B cell (primary cell): ENCODE results near the gene GLIS2. TPM values are rescaled to one million over a fixed set of nuclear protein-coding genes. Genes with fewer than 3 reads are reported as not detected.

Source experiments
- ATAC-seq: fragments of 200-7000 bp; cut with Tn5 transposase; one replicate; pipeline ENCODE4 v1.10.0; 2021; ENCODE audit warnings: low read depth, mild to moderate bottlenecking, moderate number of reproducible peaks, moderate library complexity
- CTCF ChIA-PET: fragments of 350-600 bp; sonication (Branson Sonifier 250); formaldehyde crosslinking; loops from one replicate; lab custom pipeline; 2021; ENCODE audit warnings: antibody characterized with exemption, inconsistent platforms; lab: Charles Lee
- POLR2A ChIA-PET: fragments of 350-600 bp; sonication (Branson Sonifier 250); formaldehyde crosslinking; loops from one replicate; lab custom pipeline; 2021; ENCODE audit warnings: antibody characterized with exemption; lab: Charles Lee
- DNase-seq: peaks from one replicate; pipeline ENCODE4 v3.0.0; 2013
- H2AFZ ChIP-seq: 2 replicates; pipeline ENCODE4 v1.6.1; 2012; ENCODE audit warnings: mild to moderate bottlenecking, low read depth, low read length; ENCODE audit not compliant: insufficient read depth, poor library complexity, severe bottlenecking
- H3K27ac ChIP-seq, 2 donors: 1 replicate in 1 of 2; 2 replicates in 1 of 2; pipeline ENCODE4 v1.5.1; 2012 to 2013; ENCODE audit warnings: low read length in 2 of 2, mild to moderate bottlenecking in 2 of 2, moderate library complexity in 1 of 2
- H3K27me3 ChIP-seq, 4 experiments: fragments of 200-600 bp in 1 of 4; sonication (generic) in 1 of 4; replicated peaks in 1 of 4; 1 replicate in 2 of 4; 2 replicates in 2 of 4; pipeline versions ENCODE4 v1.6.1 to v1.7.0; 2013 to 2016; ENCODE audit warnings: low read length in 3 of 4, mild to moderate bottlenecking in 2 of 4, mixed read lengths in 1 of 4, moderate library complexity in 1 of 4; ENCODE audit not compliant: insufficient read depth in 4 of 4, control insufficient read depth in 3 of 4; ENCODE audit errors: control extremely low read depth in 1 of 4
- H3K36me3 ChIP-seq, 2 experiments: replicated peaks in 1 of 2; 1 replicate in 1 of 2; 2 replicates in 1 of 2; pipeline versions ENCODE4 v1.6.1 to v1.7.1; 2013; ENCODE audit warnings: low read length in 1 of 2; ENCODE audit not compliant: insufficient read depth in 2 of 2, control insufficient read depth in 1 of 2; ENCODE audit errors: control extremely low read depth in 1 of 2, extremely low read depth in 1 of 2
- H3K4me1 ChIP-seq, 2 donors: fragments of 200-600 bp in 1 of 2; sonication (generic) in 1 of 2; 1 replicate in 1 of 2; 2 replicates in 1 of 2; pipeline versions ENCODE4 v1.5.1 to v1.6.1; 2013 to 2017; ENCODE audit warnings: low read length in 2 of 2; ENCODE audit not compliant: control insufficient read depth in 2 of 2, insufficient read depth in 2 of 2
- H3K4me2 ChIP-seq: replicated peaks from 2 replicates; pipeline ENCODE3; 2012; ENCODE audit warnings: mild to moderate bottlenecking, low read depth, low read length; ENCODE audit not compliant: poor library complexity, severe bottlenecking
- H3K4me3 ChIP-seq, 5 experiments: fragments of 200-600 bp in 1 of 5; sonication (generic) in 1 of 5; 1 replicate in 3 of 5; 2 replicates in 2 of 5; pipeline versions ENCODE4 v1.5.1 to v1.7.0; 2011 to 2016; ENCODE audit warnings: low read length in 4 of 5, mild to moderate bottlenecking in 4 of 5, low read depth in 2 of 5, control low read depth in 1 of 5, moderate library complexity in 1 of 5; ENCODE audit not compliant: insufficient read depth in 1 of 5; ENCODE audit errors: control extremely low read depth in 1 of 5, extremely low read depth in 1 of 5
- H3K79me2 ChIP-seq: fragments of 200-600 bp; sonication (generic); one replicate; pipeline ENCODE4 v1.6.0; 2016; ENCODE audit warnings: low read length; ENCODE audit not compliant: control insufficient read depth, insufficient read depth
- H3K9ac ChIP-seq: fragments of 200-600 bp; sonication (generic); 2 replicates; pipeline ENCODE4 v1.6.1; 2017; ENCODE audit warnings: mild to moderate bottlenecking, low read length, moderate library complexity
- H3K9me3 ChIP-seq, 3 donors: one replicate each; pipeline versions ENCODE4 v1.6.1 to v1.7.1; 2013; ENCODE audit warnings: low read length in 2 of 3; ENCODE audit not compliant: control insufficient read depth in 2 of 3, insufficient read depth in 1 of 3; ENCODE audit errors: control extremely low read depth in 1 of 3
- H4K20me1 ChIP-seq: 2 replicates; pipeline ENCODE4 v1.6.0; 2012; ENCODE audit warnings: mild to moderate bottlenecking, low read length; ENCODE audit not compliant: insufficient read depth, control insufficient read depth, poor library complexity, severe bottlenecking
- H3K27ac Mint-ChIP-seq: one replicate; pipeline ENCODE4 v1.8.0; 2021; ENCODE audit warnings: mixed read lengths
- H3K27me3 Mint-ChIP-seq: one replicate; pipeline ENCODE4 v1.8.0; 2021; ENCODE audit warnings: mixed read lengths
- H3K4me1 Mint-ChIP-seq: one replicate; pipeline ENCODE4 v1.8.0; 2021; ENCODE audit warnings: mixed read lengths
- H3K4me3 Mint-ChIP-seq: one replicate; pipeline ENCODE4 v1.8.0; 2021; ENCODE audit warnings: mixed read lengths
- H3K9me3 Mint-ChIP-seq: one replicate; pipeline ENCODE4 v1.8.0; 2022; ENCODE audit warnings: mixed read lengths; ENCODE audit not compliant: insufficient read depth
- CTCF ChIP-seq: fragments of 200-600 bp; IDR thresholded peaks from one replicate; pipeline ENCODE4 v1.8.0; 2022; ENCODE audit warnings: antibody characterized with exemption, mild to moderate bottlenecking
- EZH2 ChIP-seq: IDR thresholded peaks from 2 replicates; pipeline ENCODE4 v1.6.1; 2012; ENCODE audit warnings: borderline replicate concordance, low read depth, mild to moderate bottlenecking, moderate library complexity, low read length; ENCODE audit not compliant: insufficient read depth, poor library complexity, severe bottlenecking
- WGBS: methylation state at CpG from one replicate; pipeline ENCODE4 v1.1.5; 2013; ENCODE audit warnings: missing lambda C conversion rate; ENCODE audit not compliant: insufficient coverage; 5-methylcytosine and 5-hydroxymethylcytosine counted together
- intact Hi-C: fragments of 100-400 bp; cut with micrococcal nuclease; formaldehyde crosslinking; loops from one replicate; pipeline ENCODE4 v1.10.0; 2022
- polyA plus RNA-seq: library from polyadenylated mRNA; depleted of rRNA; stranded (reverse); fragments of >200 nt; gene quantifications from 2 replicates; pipeline ENCODE4 v1.2.3, GENCODE V29; 2012
- total RNA-seq, 2 donors: library from RNA; stranded (reverse); fragments of 120-200 nt in 1 of 2; gene quantifications; 1 replicate in 1 of 2; 2 replicates in 1 of 2; pipeline versions ENCODE4 v1.2.3 to v1.2.4, GENCODE V29; 2013 to 2022

The GLIS2 gene
- total and polyA plus RNA-seq, 2 donors (not counting 1 experiment from before 2014, with no cell fraction given), result not detected

DNA sequence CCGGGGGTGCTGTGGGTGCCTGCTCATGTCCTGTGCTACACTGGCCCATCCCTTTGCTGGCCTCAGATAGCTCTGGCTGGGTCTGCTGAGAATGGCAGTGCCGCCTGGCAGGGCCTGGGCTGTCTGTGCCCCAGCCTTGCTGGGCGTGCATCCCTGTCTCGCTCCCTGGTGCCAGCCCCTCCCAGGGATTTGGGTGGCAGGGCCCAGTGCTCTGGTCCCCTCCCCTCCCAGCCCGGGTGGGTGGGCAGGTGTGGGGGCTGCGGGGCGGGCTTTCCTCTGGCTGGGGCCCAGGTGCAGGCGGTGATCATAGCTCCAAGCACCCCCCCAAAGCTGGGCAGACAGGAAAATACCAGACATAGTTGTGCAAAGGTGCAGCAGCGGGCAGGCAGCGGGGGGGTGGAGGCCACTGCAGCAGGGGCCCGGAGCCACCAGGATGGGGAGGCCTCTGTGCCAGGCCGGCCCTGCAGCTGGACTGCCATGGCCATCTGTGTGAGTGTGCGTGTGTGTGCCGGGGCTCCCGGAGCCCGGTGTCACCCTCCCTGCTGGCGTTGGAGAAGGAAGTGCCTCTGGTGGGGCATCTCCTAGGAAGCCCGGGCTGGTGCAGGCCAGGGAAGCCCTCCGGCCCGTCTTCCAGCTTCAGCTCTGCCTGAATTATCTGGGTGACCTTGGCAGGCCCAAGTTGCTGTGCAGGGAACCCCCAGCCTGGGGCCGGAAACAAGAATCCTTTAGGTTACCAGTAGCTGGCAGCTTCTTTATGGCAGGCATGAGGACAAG is 7.4 kb downstream of the GLIS2 start:
- Mint-ChIP-seq H3K27ac (no peak overlapping the region), H3K4me3 (no peak overlapping the region), H3K4me1 (peaks cover 16% of the 10 kb centered on the region), H3K27me3 (no peaks in the 10 kb centered on the region), H3K9me3 (no peaks in the 10 kb centered on the region)
- Histone ChIP-seq H3K4me2 (no peak overlapping the region), H2AFZ (no peak overlapping the region), H3K4me1 (peaks cover 25 to 37% of the 10 kb centered on the region in 2 donors), H3K9ac (no peak overlapping the region), H3K36me3 (no peaks in the 10 kb centered on the region), H4K20me1 (no peaks in the 10 kb centered on the region), H3K27ac (no peak overlapping the region), H3K79me2 (no peaks in the 10 kb centered on the region), H3K9me3 (no peaks in the 10 kb centered on the region), H3K27me3 (peaks cover 0 to 18% (median 2%) of the 10 kb centered on the region in 4 experiments), H3K4me3 (no peak overlapping the region)
- CTCF ChIA-PET, result interaction anchor here (2.9 kb wide), 1 partner anchor 8 kb away, joined by 15 read pairs; no protein-coding TSS in a partner anchor
- 90% methylated on average over 19 of the region's 21 CpGs for WGBS
- intact Hi-C loops, result no loop called here
- ATAC-seq (no peak), DNase-seq (no peak)
- POLR2A ChIA-PET, result interaction anchor here (0.5 kb wide), 1 partner anchor 71 kb away, joined by 3 read pairs; no protein-coding TSS in a partner anchor
- TF ChIP-seq CTCF (no peak), EZH2 (no peak)

DNA sequence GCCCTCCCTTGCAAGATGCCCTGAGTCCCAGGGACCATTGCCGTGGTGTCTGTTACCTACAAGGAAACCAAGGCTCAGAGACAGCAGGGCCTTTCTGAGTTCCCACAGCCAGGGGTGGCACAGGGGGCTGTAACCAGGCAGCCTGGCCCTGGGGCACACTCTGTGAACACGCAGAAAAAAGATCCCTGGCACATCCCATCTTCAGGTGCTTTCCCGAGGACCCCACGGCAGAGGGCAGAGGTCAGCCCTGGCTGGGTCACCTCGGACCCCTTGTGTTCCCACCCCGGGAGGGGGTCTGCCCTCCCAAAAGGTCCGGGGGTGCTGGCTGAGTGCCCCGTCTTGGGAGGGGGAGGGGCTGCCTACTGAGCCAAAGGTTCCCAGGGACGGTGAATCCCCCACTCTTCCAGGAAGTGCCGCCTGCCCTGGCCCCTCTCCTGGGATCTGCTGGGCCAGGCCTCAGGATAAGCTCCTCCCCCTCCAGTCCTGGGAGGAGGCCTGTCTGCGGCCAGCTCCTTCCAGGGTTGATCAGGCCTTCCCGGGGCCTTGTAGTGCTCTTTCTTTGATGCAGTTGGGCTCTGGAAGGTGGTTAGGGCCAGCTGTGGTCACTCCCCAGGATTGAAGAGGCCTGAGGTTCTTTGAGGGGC is 8.1 kb downstream of the GLIS2 start:
- no peaks in the 10 kb centered on the region for H3K9me3 Mint-ChIP-seq

More for the DNA sequence above, 8.1 kb downstream of the GLIS2 start:
- no peak overlapping the region for H3K4me3 Mint-ChIP-seq
- peaks cover 16% of the 10 kb centered on the region for H3K4me1 Mint-ChIP-seq
- H3K79me2 ChIP-seq, result no peaks in the 10 kb centered on the region
- H3K27me3 ChIP-seq, result peaks cover 0 to 23% (median 2%) of the 10 kb centered on the region in 4 experiments
- intact Hi-C loops, result no loop called here
- H3K36me3 ChIP-seq, result no peaks in the 10 kb centered on the region
- ATAC-seq (no peak), DNase-seq (no peak)
- H3K9ac ChIP-seq, result no peak overlapping the region
- ChIA-PET POLR2A (interaction anchor here (0.5 kb wide), 1 partner anchor 72 kb away, joined by 3 read pairs; no protein-coding TSS in a partner anchor), CTCF (no interaction called here)
- H3K4me3 ChIP-seq, result no peak overlapping the region
- peaks cover 25 to 36% of the 10 kb centered on the region in 2 donors for H3K4me1 ChIP-seq
- H2AFZ ChIP-seq, result no peak overlapping the region
- TF ChIP-seq CTCF (no peak), EZH2 (no peak)
- H3K27me3 Mint-ChIP-seq, result no peaks in the 10 kb centered on the region
- H3K9me3 ChIP-seq, result no peaks in the 10 kb centered on the region
- H3K4me2 ChIP-seq, result no peak overlapping the region
- no peak overlapping the region for H3K27ac ChIP-seq
- no peaks in the 10 kb centered on the region for H4K20me1 ChIP-seq
- whole genome bisulfite sequencing, result 83% methylated on average over 8 of the region's 12 CpGs
- H3K27ac Mint-ChIP-seq, result no peak overlapping the region
